ENCODE measurements around the gene LMOD1.

Gene LMOD1

DNA sequence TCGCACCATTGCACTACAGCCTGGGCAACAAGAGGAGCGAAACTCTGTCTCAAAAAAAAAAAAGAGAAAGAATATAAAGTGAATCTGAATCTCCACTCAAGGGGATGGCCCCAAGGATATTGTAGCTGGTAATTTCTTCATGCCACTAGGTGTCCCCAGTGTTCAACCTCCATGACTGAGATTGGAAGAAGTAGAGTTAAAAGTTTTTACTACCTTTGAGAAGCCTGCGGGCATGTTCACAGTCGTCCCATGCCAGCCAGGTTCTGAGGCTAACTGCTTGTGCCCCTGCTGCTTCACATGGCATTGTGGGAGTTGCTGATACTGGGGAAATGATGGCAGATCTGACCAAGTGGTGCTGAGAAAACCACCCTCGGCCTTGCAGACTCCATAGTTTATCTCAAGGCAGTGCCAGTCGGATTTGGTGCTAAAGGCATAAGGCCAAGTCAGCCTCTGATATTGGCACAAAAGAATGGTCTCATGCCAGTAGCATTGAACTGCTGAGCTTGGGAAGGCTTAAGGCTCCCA, 68.4 kb downstream of the LMOD1 start:
- Histone ChIP-seq H2AK5ac (ENCODE audit: low read length, severe bottlenecking) (peak overlapping the region; percentile 5), H3K4me3 (ENCODE audit: insufficient read depth in 1 of 2, low read depth in 1 of 2, low read length in 2 of 2) (no peak overlapping the region), H4K91ac (ENCODE audit: low read length) (peak overlapping the region; percentile 2), H3K4me1 (ENCODE audit: control insufficient read depth, insufficient read depth, low read depth, low read length) (peaks cover 5% of the 10 kb centered on the region), H3K23ac (ENCODE audit: low read length in 2 of 2) (no peak overlapping the region), H3K9me3 (ENCODE audit: control insufficient read depth, low read length) (no peaks in the 10 kb centered on the region), H3K9ac (ENCODE audit: low read length) (peak overlapping the region; percentile 16), H3K27me3 (ENCODE audit: control insufficient read depth in 1 of 2, insufficient read depth in 1 of 2, low read length in 2 of 2) (no peaks in the 10 kb centered on the region), H3K27ac (ENCODE audit: low read length, poor library complexity, severe bottlenecking) (peak overlapping the region; percentile 12), H3K14ac (ENCODE audit: low read length in 2 of 2) (no peak overlapping the region), H3K79me1 (replicated peaks; ENCODE audit: low read length, poor library complexity, severe bottlenecking) (peaks cover 2% of the 10 kb centered on the region), H2BK12ac (ENCODE audit: low read length in 2 of 2) (peak overlapping the region in 1 of 2 experiments; percentile 42), H2BK5ac (ENCODE audit: low read depth, low read length, poor library complexity, severe bottlenecking) (no peak overlapping the region), H4K8ac (ENCODE audit: low read length) (peak overlapping the region; percentile 84), H3K36me3 (ENCODE audit: control insufficient read depth in 1 of 2, insufficient read depth in 2 of 2, low read depth in 1 of 2, low read length in 2 of 2) (peaks cover 30 to 44% of the 10 kb centered on the region in 2 experiments), H2BK15ac (ENCODE audit: low read depth, poor library complexity, severe bottlenecking) (no peak overlapping the region), H3K4ac (ENCODE audit: low read depth in 1 of 2, low read length in 2 of 2) (peak overlapping the region in 1 of 2 experiments; percentile 75), H2AFZ (ENCODE audit: low read depth, low read length) (no peak overlapping the region), H2BK120ac (ENCODE audit: low read depth, low read length) (no peak overlapping the region), H3K18ac (ENCODE audit: low read depth in 1 of 2, low read length in 2 of 2) (peak overlapping the region in 1 of 2 experiments; percentile 49), H3K4me2 (ENCODE audit: low read length, poor library complexity, severe bottlenecking) (no peak overlapping the region)
- WGBS: 76% methylated on average over 5 of the region's 6 CpGs
- DNase-seq: peak; percentile 67

DNA sequence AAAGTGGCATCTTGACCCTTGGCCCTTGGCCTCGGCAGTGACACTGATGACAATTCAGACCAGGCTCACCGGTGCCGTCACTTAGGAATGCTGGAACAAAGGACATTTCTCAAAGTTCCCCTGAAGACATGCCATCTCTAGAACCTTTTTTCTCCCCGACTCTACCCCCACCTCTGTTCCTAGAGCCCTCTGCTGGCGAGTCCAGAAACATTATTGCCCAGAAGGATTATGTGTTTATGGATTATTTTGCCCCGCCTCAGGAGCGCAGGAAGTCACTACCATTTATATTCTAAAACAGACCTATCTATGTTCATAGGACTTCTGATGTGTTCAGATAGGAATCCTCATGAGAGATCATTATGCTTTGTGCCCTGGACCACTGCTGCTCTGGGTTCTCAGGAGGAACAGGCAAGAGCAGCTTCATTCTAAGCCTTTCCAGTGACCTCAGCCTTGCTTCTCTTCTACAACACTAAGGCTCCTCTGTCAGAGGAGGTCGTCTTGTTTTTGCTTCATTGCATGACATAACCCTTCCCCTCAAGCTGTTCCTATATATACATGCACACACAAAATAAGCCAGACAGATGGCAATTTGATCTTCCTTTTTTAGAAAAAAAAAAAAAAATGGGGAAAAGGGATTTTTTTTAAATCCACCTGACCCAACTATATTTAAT, 70.1 kb downstream of the LMOD1 start:
- DNase-seq: peak; percentile 38
- H2BK120ac ChIP-seq (ENCODE audit: low read depth, low read length): no peak overlapping the region

DNA sequence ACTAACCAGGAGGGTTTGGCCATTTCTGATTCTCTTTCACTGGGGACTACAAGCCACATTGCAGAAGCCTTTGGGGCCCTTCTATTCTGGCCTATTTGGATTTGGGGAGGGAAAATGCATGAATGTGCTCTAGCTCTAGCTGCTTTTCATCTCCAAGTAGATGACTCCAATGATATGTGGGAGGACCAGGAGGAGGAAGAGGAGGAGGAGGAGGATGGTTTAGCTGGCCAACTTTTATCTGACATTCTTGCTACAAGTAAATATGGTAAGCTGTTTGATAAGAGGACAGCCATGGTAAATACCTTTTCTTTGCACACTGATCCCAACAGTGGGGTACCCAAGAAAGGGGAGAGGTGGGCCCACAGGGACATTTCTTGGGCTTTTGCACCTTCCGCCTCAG, 71.7 kb downstream of the LMOD1 start:
- Histone ChIP-seq H3K18ac (ENCODE audit: low read depth in 1 of 2, low read length in 2 of 2) (no peak overlapping the region), H3K14ac (ENCODE audit: low read length in 2 of 2) (no peak overlapping the region), H4K8ac (ENCODE audit: low read length) (no peak overlapping the region), H3K36me3 (ENCODE audit: control insufficient read depth in 1 of 2, insufficient read depth in 2 of 2, low read depth in 1 of 2, low read length in 2 of 2) (peaks cover 55 to 77% of the 10 kb centered on the region in 2 experiments), H4K91ac (ENCODE audit: low read length) (no peak overlapping the region), H3K27me3 (ENCODE audit: control insufficient read depth in 1 of 2, insufficient read depth in 1 of 2, low read length in 2 of 2) (no peaks in the 10 kb centered on the region), H2BK12ac (ENCODE audit: low read length in 2 of 2) (no peak overlapping the region), H2BK120ac (ENCODE audit: low read depth, low read length) (no peak overlapping the region), H2AK5ac (ENCODE audit: low read length, severe bottlenecking) (no peak overlapping the region), H3K4ac (ENCODE audit: low read depth in 1 of 2, low read length in 2 of 2) (no peak overlapping the region), H3K4me2 (ENCODE audit: low read length, poor library complexity, severe bottlenecking) (no peak overlapping the region), H3K4me3 (ENCODE audit: insufficient read depth in 1 of 2, low read depth in 1 of 2, low read length in 2 of 2) (no peak overlapping the region), H3K9me3 (ENCODE audit: control insufficient read depth, low read length) (no peaks in the 10 kb centered on the region), H3K27ac (ENCODE audit: low read length, poor library complexity, severe bottlenecking) (no peak overlapping the region), H3K4me1 (ENCODE audit: control insufficient read depth, insufficient read depth, low read depth, low read length) (peaks cover 3% of the 10 kb centered on the region), H2AFZ (ENCODE audit: low read depth, low read length) (no peak overlapping the region), H2BK15ac (ENCODE audit: low read depth, poor library complexity, severe bottlenecking) (no peak overlapping the region), H2BK5ac (ENCODE audit: low read depth, low read length, poor library complexity, severe bottlenecking) (no peak overlapping the region), H3K79me1 (replicated peaks; ENCODE audit: low read length, poor library complexity, severe bottlenecking) (peaks cover 10% of the 10 kb centered on the region), H3K23ac (ENCODE audit: low read length in 2 of 2) (no peak overlapping the region), H3K9ac (ENCODE audit: low read length) (no peak overlapping the region)
- WGBS: 96% methylated on average over 1 of the region's 1 CpG
- no peak for DNase-seq

More for the DNA sequence above, 70.1 kb downstream of the LMOD1 start:
- Histone ChIP-seq H3K9me3 (ENCODE audit: control insufficient read depth, low read length) (no peaks in the 10 kb centered on the region), H3K36me3 (ENCODE audit: control insufficient read depth in 1 of 2, insufficient read depth in 2 of 2, low read depth in 1 of 2, low read length in 2 of 2) (peaks cover 46 to 61% of the 10 kb centered on the region in 2 experiments), H3K14ac (ENCODE audit: low read length in 2 of 2) (no peak overlapping the region), H3K23ac (ENCODE audit: low read length in 2 of 2) (no peak overlapping the region), H4K91ac (ENCODE audit: low read length) (no peak overlapping the region), H3K4me1 (ENCODE audit: control insufficient read depth, insufficient read depth, low read depth, low read length) (peaks cover 3% of the 10 kb centered on the region), H3K27ac (ENCODE audit: low read length, poor library complexity, severe bottlenecking) (no peak overlapping the region), H3K4me3 (ENCODE audit: insufficient read depth in 1 of 2, low read depth in 1 of 2, low read length in 2 of 2) (no peak overlapping the region), H2BK12ac (ENCODE audit: low read length in 2 of 2) (no peak overlapping the region), H3K27me3 (ENCODE audit: control insufficient read depth in 1 of 2, insufficient read depth in 1 of 2, low read length in 2 of 2) (no peaks in the 10 kb centered on the region), H2BK15ac (ENCODE audit: low read depth, poor library complexity, severe bottlenecking) (no peak overlapping the region), H3K4ac (ENCODE audit: low read depth in 1 of 2, low read length in 2 of 2) (no peak overlapping the region), H3K4me2 (ENCODE audit: low read length, poor library complexity, severe bottlenecking) (no peak overlapping the region), H3K79me1 (replicated peaks; ENCODE audit: low read length, poor library complexity, severe bottlenecking) (peaks cover 2% of the 10 kb centered on the region), H2AK5ac (ENCODE audit: low read length, severe bottlenecking) (no peak overlapping the region), H2BK5ac (ENCODE audit: low read depth, low read length, poor library complexity, severe bottlenecking) (no peak overlapping the region), H4K8ac (ENCODE audit: low read length) (no peak overlapping the region), H2AFZ (ENCODE audit: low read depth, low read length) (no peak overlapping the region), H3K9ac (ENCODE audit: low read length) (no peak overlapping the region), H3K18ac (ENCODE audit: low read depth in 1 of 2, low read length in 2 of 2) (no peak overlapping the region)
- 76% methylated on average over 4 of the region's 8 CpGs for WGBS

DNA sequence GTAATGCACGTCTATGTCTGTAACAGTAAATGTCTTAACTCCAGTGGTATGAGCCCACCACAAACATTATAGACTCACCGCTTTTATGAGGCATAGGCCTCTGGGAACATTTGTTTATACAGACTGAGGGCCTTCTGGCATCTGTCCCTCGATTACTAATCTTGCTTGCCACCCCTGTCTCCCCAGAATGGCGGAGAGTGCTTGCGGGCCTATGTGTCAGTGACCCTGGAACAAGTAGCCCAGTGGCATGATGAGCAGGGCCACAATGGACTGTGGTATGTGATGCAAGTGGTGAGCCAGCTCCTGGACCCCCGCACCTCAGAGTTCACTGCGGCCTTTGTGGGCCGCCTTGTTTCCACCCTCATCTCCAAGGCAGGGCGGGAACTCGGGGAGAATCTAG, 76.0 kb downstream of the LMOD1 start:
- no peak overlapping the region for H2BK120ac ChIP-seq (ENCODE audit: low read depth, low read length)
- no peak overlapping the region for H2AFZ ChIP-seq (ENCODE audit: low read depth, low read length)
- H3K36me3 ChIP-seq (ENCODE audit: control insufficient read depth in 1 of 2, insufficient read depth in 2 of 2, low read depth in 1 of 2, low read length in 2 of 2): peaks cover 56 to 94% of the 10 kb centered on the region in 2 experiments
- no peak overlapping the region for H3K14ac ChIP-seq (ENCODE audit: low read length in 2 of 2)
- no peak overlapping the region for H2BK12ac ChIP-seq (ENCODE audit: low read length in 2 of 2)
- no peak overlapping the region for H2BK15ac ChIP-seq (ENCODE audit: low read depth, poor library complexity, severe bottlenecking)
- no peak overlapping the region for H4K91ac ChIP-seq (ENCODE audit: low read length)
- no peak overlapping the region for H3K4me2 ChIP-seq (ENCODE audit: low read length, poor library complexity, severe bottlenecking)
- H4K8ac ChIP-seq (ENCODE audit: low read length): no peak overlapping the region
- no peaks in the 10 kb centered on the region for H3K4me1 ChIP-seq (ENCODE audit: control insufficient read depth, insufficient read depth, low read depth, low read length)
- no peaks in the 10 kb centered on the region for H3K9me3 ChIP-seq (ENCODE audit: control insufficient read depth, low read length)
- no peak overlapping the region for H2AK5ac ChIP-seq (ENCODE audit: low read length, severe bottlenecking)
- H3K79me1 ChIP-seq (replicated peaks; ENCODE audit: low read length, poor library complexity, severe bottlenecking): peaks cover 18% of the 10 kb centered on the region
- no peaks in the 10 kb centered on the region for H3K27me3 ChIP-seq (ENCODE audit: control insufficient read depth in 1 of 2, insufficient read depth in 1 of 2, low read length in 2 of 2)
- no peak overlapping the region for H3K4me3 ChIP-seq (ENCODE audit: insufficient read depth in 1 of 2, low read depth in 1 of 2, low read length in 2 of 2)
- no peak overlapping the region for H3K18ac ChIP-seq (ENCODE audit: low read depth in 1 of 2, low read length in 2 of 2)
- DNase-seq: peak; percentile 53
- H2BK5ac ChIP-seq (ENCODE audit: low read depth, low read length, poor library complexity, severe bottlenecking): no peak overlapping the region
- no peak overlapping the region for H3K4ac ChIP-seq (ENCODE audit: low read depth in 1 of 2, low read length in 2 of 2)
- no peak overlapping the region for H3K23ac ChIP-seq (ENCODE audit: low read length in 2 of 2)
- H3K9ac ChIP-seq (ENCODE audit: low read length): no peak overlapping the region
- no peak overlapping the region for H3K27ac ChIP-seq (ENCODE audit: low read length, poor library complexity, severe bottlenecking)
- 96% methylated on average over 9 of the region's 10 CpGs for WGBS
